Measurements from ENCODE around the gene PDE4D. TPM values are rescaled to one million over a fixed set of nuclear protein-coding genes. Genes with fewer than 3 reads are reported as not detected.

PDE4D gene
- total RNA-seq, 2 experiments from 2014 or later, result 0.50 to 0.51 TPM

GRCh38 chr5:59746241-59746765 lies 147.2 kb downstream of the PDE4D start:
- TF ChIP-seq EZH2phosphoT487 (IDR thresholded peaks at IDR 0.05; ENCODE audit: borderline replicate concordance, low read depth, low read length), result no peak
- TF ChIP-seq CTCF (conservative IDR thresholded peaks at IDR 0.05; ENCODE audit: low read length), result no peak
- Histone ChIP-seq H3K9me2 (ENCODE audit: insufficient read depth, low read length) (no peaks in the 10 kb centered on the region), H4K20me1 (ENCODE audit: insufficient read depth, low read length) (no peaks in the 10 kb centered on the region), H3K36me3 (ENCODE audit: insufficient read depth, low read length) (no peaks in the 10 kb centered on the region), H3K79me2 (ENCODE audit: insufficient read depth, low read depth, low read length) (no peaks in the 10 kb centered on the region), H3K4me2 (ENCODE audit: low read length) (no peak overlapping the region), H3K27ac (ENCODE audit: low read depth, low read length, poor library complexity, severe bottlenecking) (no peak overlapping the region), H2AFZ (ENCODE audit: low read length) (no peak overlapping the region), H3K9me3 (ENCODE audit: low read length) (no peaks in the 10 kb centered on the region), H3K4me1 (ENCODE audit: insufficient read depth, low read length, poor library complexity, severe bottlenecking) (no peaks in the 10 kb centered on the region), H3K4me3 (ENCODE audit: low read depth, low read length, poor library complexity, severe bottlenecking) (no peak overlapping the region)
- CTCF ChIA-PET (ENCODE audit: unreplicated experiment), result no interaction called here
- BruUV-seq (replicated peaks), result no TSS peak
- POLR2A ChIA-PET, result interaction anchor here (1.1 kb wide), 1 partner anchor 53 kb away, joined by 3 read pairs; no protein-coding TSS in a partner anchor
- intact Hi-C loops (cut with micrococcal nuclease; ENCODE audit: unreplicated experiment), result no loop called here
- no peak for DNase-seq (ENCODE audit: low spot score)

GRCh38 chr5:59745415-59745863 lies 148.1 kb downstream of the PDE4D start:
- H3K9me2 ChIP-seq (ENCODE audit: insufficient read depth, low read length), result no peaks in the 10 kb centered on the region
- no peak overlapping the region for H3K4me3 ChIP-seq (ENCODE audit: low read depth, low read length, poor library complexity, severe bottlenecking)
- BruUV-seq (replicated peaks), result no TSS peak
- ChIA-PET POLR2A (interaction anchor here (1.1 kb wide), 1 partner anchor 53 kb away, joined by 3 read pairs; no protein-coding TSS in a partner anchor), CTCF (ENCODE audit: unreplicated experiment) (no interaction called here)
- H3K79me2 ChIP-seq (ENCODE audit: insufficient read depth, low read depth, low read length), result no peaks in the 10 kb centered on the region
- H3K4me1 ChIP-seq (ENCODE audit: insufficient read depth, low read length, poor library complexity, severe bottlenecking), result no peaks in the 10 kb centered on the region
- intact Hi-C loops (cut with micrococcal nuclease; ENCODE audit: unreplicated experiment), result no loop called here
- no peak overlapping the region for H3K27ac ChIP-seq (ENCODE audit: low read depth, low read length, poor library complexity, severe bottlenecking)
- no peak overlapping the region for H2AFZ ChIP-seq (ENCODE audit: low read length)
- no peaks in the 10 kb centered on the region for H4K20me1 ChIP-seq (ENCODE audit: insufficient read depth, low read length)
- no peaks in the 10 kb centered on the region for H3K36me3 ChIP-seq (ENCODE audit: insufficient read depth, low read length)
- H3K9me3 ChIP-seq (ENCODE audit: low read length), result no peaks in the 10 kb centered on the region
- DNase-seq (ENCODE audit: low spot score), result no peak
- TF ChIP-seq CTCF (conservative IDR thresholded peaks at IDR 0.05; ENCODE audit: low read length), result no peak
- no peak overlapping the region for H3K4me2 ChIP-seq (ENCODE audit: low read length)

GRCh38 chr5:59744531-59744992 lies 149.0 kb downstream of the PDE4D start:
- Histone ChIP-seq H3K27ac (ENCODE audit: low read depth, low read length, poor library complexity, severe bottlenecking) (no peak overlapping the region), H3K4me1 (ENCODE audit: insufficient read depth, low read length, poor library complexity, severe bottlenecking) (no peaks in the 10 kb centered on the region), H3K36me3 (ENCODE audit: insufficient read depth, low read length) (no peaks in the 10 kb centered on the region), H3K79me2 (ENCODE audit: insufficient read depth, low read depth, low read length) (no peaks in the 10 kb centered on the region), H3K9me2 (ENCODE audit: insufficient read depth, low read length) (no peaks in the 10 kb centered on the region), H3K4me3 (ENCODE audit: low read depth, low read length, poor library complexity, severe bottlenecking) (no peak overlapping the region), H4K20me1 (ENCODE audit: insufficient read depth, low read length) (no peaks in the 10 kb centered on the region), H3K9me3 (ENCODE audit: low read length) (no peaks in the 10 kb centered on the region), H3K4me2 (ENCODE audit: low read length) (no peak overlapping the region), H2AFZ (ENCODE audit: low read length) (no peak overlapping the region)
- DNase-seq (ENCODE audit: low spot score), result no peak
- ChIA-PET POLR2A (no interaction called here), CTCF (ENCODE audit: unreplicated experiment) (no interaction called here)
- BruUV-seq (replicated peaks), result no TSS peak
- intact Hi-C loops (cut with micrococcal nuclease; ENCODE audit: unreplicated experiment), result no loop called here
- TF ChIP-seq EZH2phosphoT487 (IDR thresholded peaks at IDR 0.05; ENCODE audit: borderline replicate concordance, low read depth, low read length) (no peak), CTCF (conservative IDR thresholded peaks at IDR 0.05; ENCODE audit: low read length) (no peak)
